Breast epithelium (tissue), 3 donors: ENCODE results near the gene THPO.

Source experiments
- POLR2A ChIP-seq: fragments of 450-650 bp; IDR thresholded peaks from one replicate; pipeline ENCODE4 v1.6.1; 2016; ENCODE audit warnings: antibody characterized with exemption, mild to moderate bottlenecking, moderate library complexity
- TF ChIP-seq, protein P1 (sequence below), 3 donors: fragments of 450-650 bp; IDR thresholded peaks; one replicate each; pipeline ENCODE4 v1.5.1; 2016 to 2017; ENCODE audit warnings: antibody characterized with exemption in 3 of 3, mild to moderate bottlenecking in 3 of 3, moderate library complexity in 3 of 3

DNA sequence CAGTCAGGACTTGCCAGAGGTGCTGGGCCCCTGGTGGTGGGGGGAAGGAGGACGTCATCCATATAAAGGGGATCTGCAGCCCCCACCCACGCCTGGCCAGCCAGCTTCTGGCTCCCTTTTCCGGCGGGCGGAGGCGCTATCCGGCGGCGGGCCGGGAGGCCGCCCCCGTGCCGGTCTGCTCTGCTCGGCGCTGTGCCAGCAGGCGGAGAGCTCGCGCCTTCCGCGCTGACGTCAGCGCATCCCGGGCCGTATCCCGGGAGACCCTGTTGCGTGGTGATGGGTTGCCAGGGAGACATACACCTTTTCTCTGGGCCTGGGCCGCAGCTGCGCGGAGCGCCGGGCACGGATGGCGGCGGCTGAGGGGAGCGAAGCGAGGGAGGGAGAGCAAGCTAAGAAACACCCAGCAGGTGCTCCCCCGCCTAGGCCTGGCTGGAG, 39.5 kb downstream of the THPO start:
- no peak for TF ChIP-seq POLR2A
- TF ChIP-seq, protein P1, sequence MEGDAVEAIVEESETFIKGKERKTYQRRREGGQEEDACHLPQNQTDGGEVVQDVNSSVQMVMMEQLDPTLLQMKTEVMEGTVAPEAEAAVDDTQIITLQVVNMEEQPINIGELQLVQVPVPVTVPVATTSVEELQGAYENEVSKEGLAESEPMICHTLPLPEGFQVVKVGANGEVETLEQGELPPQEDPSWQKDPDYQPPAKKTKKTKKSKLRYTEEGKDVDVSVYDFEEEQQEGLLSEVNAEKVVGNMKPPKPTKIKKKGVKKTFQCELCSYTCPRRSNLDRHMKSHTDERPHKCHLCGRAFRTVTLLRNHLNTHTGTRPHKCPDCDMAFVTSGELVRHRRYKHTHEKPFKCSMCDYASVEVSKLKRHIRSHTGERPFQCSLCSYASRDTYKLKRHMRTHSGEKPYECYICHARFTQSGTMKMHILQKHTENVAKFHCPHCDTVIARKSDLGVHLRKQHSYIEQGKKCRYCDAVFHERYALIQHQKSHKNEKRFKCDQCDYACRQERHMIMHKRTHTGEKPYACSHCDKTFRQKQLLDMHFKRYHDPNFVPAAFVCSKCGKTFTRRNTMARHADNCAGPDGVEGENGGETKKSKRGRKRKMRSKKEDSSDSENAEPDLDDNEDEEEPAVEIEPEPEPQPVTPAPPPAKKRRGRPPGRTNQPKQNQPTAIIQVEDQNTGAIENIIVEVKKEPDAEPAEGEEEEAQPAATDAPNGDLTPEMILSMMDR (IDR thresholded peaks at IDR 0.05): peak in 2 of 3 donors; percentile 9 to 11
